Smooth muscle cell (in vitro differentiated cells): ENCODE data around the gene SMPD1. TPM values are rescaled to one million over a fixed set of nuclear protein-coding genes. Genes with fewer than 3 reads are reported as not detected.

ENCODE experiments used
- DNase-seq: peaks from one replicate; lab custom pipeline; 2025; ENCODE audit not compliant: unreplicated experiment; lab: John Stamatoyannopoulos, UW
- H2AFZ ChIP-seq: fragments of 200-600 bp; sonication (generic); 2 replicates; pipeline ENCODE4 v1.6.0; 2016; ENCODE audit warnings: antibody characterized with exemption, low read depth, mild to moderate bottlenecking
- H3F3A ChIP-seq: fragments of 200-600 bp; sonication (generic); 2 replicates; pipeline ENCODE4 v1.6.0; 2017; ENCODE audit warnings: antibody characterized with exemption, low read depth
- H3K27ac ChIP-seq: fragments of 200-600 bp; sonication (generic); 2 replicates; pipeline ENCODE4 v1.5.1; 2016; ENCODE audit warnings: low read depth, mild to moderate bottlenecking
- H3K27me3 ChIP-seq: fragments of 200-600 bp; sonication (generic); 2 replicates; pipeline ENCODE4 v1.6.1; 2016; ENCODE audit warnings: low read depth, mild to moderate bottlenecking
- H3K36me3 ChIP-seq: fragments of 200-600 bp; sonication (generic); 2 replicates; pipeline ENCODE4 v1.5.1; 2016; ENCODE audit warnings: low read depth
- H3K4me1 ChIP-seq: fragments of 200-600 bp; sonication (generic); 2 replicates; pipeline ENCODE4 v1.5.1; 2016; ENCODE audit warnings: low read depth
- H3K4me2 ChIP-seq: fragments of 200-600 bp; sonication (generic); 2 replicates; pipeline ENCODE4 v1.6.0; 2016; ENCODE audit warnings: mild to moderate bottlenecking
- H3K4me3 ChIP-seq: fragments of 200-600 bp; sonication (generic); 2 replicates; pipeline ENCODE4 v1.5.1; 2016; ENCODE audit warnings: mild to moderate bottlenecking
- H3K79me2 ChIP-seq: fragments of 200-600 bp; sonication (generic); 2 replicates; pipeline ENCODE4 v1.6.0; 2016; ENCODE audit warnings: low read depth, mild to moderate bottlenecking
- H3K9ac ChIP-seq: fragments of 200-600 bp; sonication (generic); 2 replicates; pipeline ENCODE4 v1.6.0; 2016; ENCODE audit warnings: low read depth
- H3K9me3 ChIP-seq: fragments of 200-600 bp; sonication (generic); replicated peaks from 2 replicates; pipeline ENCODE4 v1.5.1; 2016; ENCODE audit warnings: low read depth
- H4K20me1 ChIP-seq: fragments of 200-600 bp; sonication (generic); 2 replicates; pipeline ENCODE4 v1.6.0; 2016; ENCODE audit warnings: low read depth
- CTCF ChIP-seq: fragments of 200-600 bp; sonication (generic); IDR thresholded peaks from 2 replicates; pipeline ENCODE4 v1.5.1; 2017; ENCODE audit warnings: borderline replicate concordance, mild to moderate bottlenecking, antibody characterized with exemption; ENCODE audit not compliant: insufficient read depth, poor library complexity, severe bottlenecking
- WGBS: methylation state at CpG from one replicate; pipeline ENCODE4 v1.1.7; 2016; ENCODE audit warnings: low lambda C conversion rate; 5-methylcytosine and 5-hydroxymethylcytosine counted together
- polyA plus RNA-seq: library from polyadenylated mRNA; unstranded; fragments of >200 nt; fragmentation: Nextera tagmentation; extraction: Ambion mirVana; gene quantifications from 2 replicates; pipeline ENCODE4 v1.2.1, GENCODE V29; 2016
- total RNA-seq: library from RNA; depleted of rRNA; stranded (reverse); fragments of >200 nt; gene quantifications from 2 replicates; pipeline ENCODE4 v1.2.3, GENCODE V29; 2014

Gene SMPD1
- total and polyA plus RNA-seq, 2 experiments from 2014 or later = 56.6 to 57.3 TPM

DNA sequence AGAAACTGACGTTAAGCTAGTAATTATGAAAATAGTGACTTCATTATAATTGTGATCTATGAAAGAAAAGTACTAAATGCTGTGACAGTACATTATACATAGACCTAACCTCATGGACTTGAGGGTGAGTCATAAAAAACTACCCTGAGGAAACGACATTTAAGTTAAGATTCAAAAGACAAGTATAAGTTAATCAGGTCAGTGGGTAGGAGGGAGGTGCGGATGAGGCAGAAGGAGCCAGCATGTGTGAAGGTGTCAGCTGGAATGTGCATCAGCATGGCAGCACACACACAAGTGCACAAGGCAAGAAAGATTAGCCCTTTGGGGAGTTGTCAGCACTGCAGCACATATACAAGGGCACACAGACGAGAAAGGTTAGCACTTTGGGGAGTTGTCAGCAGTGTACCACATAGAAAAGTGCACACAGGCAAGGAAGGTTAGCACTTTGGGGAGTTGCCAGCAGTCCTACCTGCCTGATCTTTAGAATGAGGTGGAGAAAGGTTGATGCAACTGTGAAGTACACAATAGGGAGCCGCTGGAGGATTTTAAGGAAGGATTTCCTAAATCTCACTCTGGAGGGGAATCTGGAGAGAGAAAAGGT, 38.4 kb upstream of the SMPD1 start:
- Histone ChIP-seq H3K9me3 (no peaks in the 10 kb centered on the region), H3K27me3 (no peaks in the 10 kb centered on the region), H3K27ac (no peak overlapping the region), H3K79me2 (no peaks in the 10 kb centered on the region), H3K4me3 (no peak overlapping the region), H3K4me1 (no peaks in the 10 kb centered on the region), H4K20me1 (no peaks in the 10 kb centered on the region), H2AFZ (no peak overlapping the region), H3K4me2 (no peak overlapping the region), H3K9ac (no peak overlapping the region), H3F3A (peaks cover 4% of the 10 kb centered on the region), H3K36me3 (no peaks in the 10 kb centered on the region)
- WGBS = 67% methylated on average over 5 of the region's 5 CpGs
- no peak for TF ChIP-seq CTCF
- no peak for DNase-seq

DNA sequence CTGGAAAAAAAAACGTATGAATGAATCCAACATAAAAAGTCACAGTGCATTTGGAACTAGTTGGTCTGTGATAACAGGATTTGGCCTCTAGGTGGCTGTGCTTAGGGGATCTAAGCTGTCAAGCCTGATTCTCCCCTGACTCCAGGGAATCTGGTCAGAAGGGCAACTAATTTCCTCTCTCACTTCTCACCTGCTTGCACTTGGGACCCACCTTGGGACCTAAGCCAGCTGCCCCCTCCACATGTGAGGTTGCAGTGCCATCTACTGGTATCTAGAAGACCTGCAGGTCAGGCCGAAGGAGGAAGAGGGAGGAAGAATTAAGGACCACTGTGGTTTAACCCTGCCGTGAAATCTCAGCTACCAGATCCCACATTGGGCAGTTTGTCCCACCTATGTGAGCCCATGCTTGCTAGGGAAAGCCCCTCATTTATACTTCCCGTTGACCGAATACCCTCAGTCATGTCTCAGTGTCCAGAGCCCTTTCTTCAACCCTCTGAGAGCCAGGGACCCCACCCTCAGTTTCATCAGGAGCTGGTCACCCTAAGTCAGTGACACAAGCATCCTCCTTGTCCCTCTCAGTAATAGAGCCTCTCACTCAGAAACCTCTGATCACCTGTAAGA, 36.8 kb upstream of the SMPD1 start:
- Histone ChIP-seq H3K9me3 (no peaks in the 10 kb centered on the region), H3K36me3 (no peaks in the 10 kb centered on the region), H3K4me3 (no peak overlapping the region), H3K4me2 (no peak overlapping the region), H3F3A (peaks cover 8% of the 10 kb centered on the region), H3K79me2 (no peaks in the 10 kb centered on the region), H3K27me3 (no peaks in the 10 kb centered on the region), H3K4me1 (peaks cover 7% of the 10 kb centered on the region), H2AFZ (no peak overlapping the region), H4K20me1 (no peaks in the 10 kb centered on the region), H3K9ac (no peak overlapping the region), H3K27ac (no peak overlapping the region)
- TF ChIP-seq CTCF = peak; percentile 94
- DNase-seq = no peak
- WGBS = 13% methylated on average over 5 of the region's 5 CpGs

DNA sequence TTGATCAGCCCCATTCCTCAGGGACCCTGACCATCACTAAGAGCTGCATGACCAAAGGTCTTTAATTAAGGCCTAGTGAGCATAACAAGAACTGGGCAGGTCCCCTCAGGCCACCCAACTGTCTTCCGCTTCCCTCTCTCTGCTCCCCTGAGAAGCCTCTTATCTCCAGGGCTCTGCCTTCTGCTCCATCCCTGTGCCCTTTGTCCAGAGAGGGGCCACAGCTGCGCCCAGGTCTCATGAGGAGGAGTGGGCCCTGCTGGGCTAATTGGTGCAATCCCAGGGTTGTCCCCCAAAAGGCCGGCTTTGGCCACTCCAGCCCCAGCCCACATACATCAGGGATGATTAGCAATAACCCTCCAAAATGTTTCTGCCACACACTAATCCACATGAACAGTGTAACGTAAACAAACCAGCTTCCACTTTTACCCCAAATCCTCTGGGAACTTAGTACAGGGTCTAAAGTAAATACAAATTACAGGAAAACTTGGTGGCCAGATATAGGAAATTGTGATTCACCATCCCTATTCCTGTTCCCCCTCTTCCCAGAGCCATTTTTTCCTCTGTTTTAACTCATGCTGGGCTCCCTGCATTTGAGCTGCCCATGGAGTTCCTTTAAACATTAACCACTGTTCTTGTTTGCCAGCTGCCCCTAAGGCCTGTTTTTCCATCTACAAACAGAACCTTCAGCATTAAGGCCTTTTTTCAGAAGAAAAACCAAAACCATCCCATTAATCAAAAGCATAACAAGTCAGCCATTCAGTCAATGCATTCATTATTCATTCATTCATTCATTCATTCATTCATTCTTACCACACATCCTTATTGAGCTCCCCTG, 35.4 kb upstream of the SMPD1 start:
- 46% methylated on average over 4 of the region's 4 CpGs for WGBS
- Histone ChIP-seq H3F3A (peaks cover 8% of the 10 kb centered on the region), H2AFZ (no peak overlapping the region)

More for the DNA sequence above, 35.4 kb upstream of the SMPD1 start:
- no peak overlapping the region for H3K4me3 ChIP-seq
- no peaks in the 10 kb centered on the region for H3K79me2 ChIP-seq
- H3K4me1 ChIP-seq = peaks cover 7% of the 10 kb centered on the region
- DNase-seq = no peak
- H3K9me3 ChIP-seq = no peaks in the 10 kb centered on the region
- no peaks in the 10 kb centered on the region for H3K36me3 ChIP-seq
- H3K27me3 ChIP-seq = no peaks in the 10 kb centered on the region
- H3K27ac ChIP-seq = peak overlapping the region; percentile 32
- no peak overlapping the region for H3K4me2 ChIP-seq
- no peaks in the 10 kb centered on the region for H4K20me1 ChIP-seq
- no peak for TF ChIP-seq CTCF
- H3K9ac ChIP-seq = no peak overlapping the region
